Uterus (tissue), 4 donors: Measurements from ENCODE around the gene MCAT. TPM values are rescaled to one million over a fixed set of nuclear protein-coding genes. Genes with fewer than 3 reads are reported as not detected.
A peak's percentile ranks its signal among the peaks of the same experiment; 100 is the strongest.
"Not testable (repeated sequence)": the region's sequence is repeated elsewhere in the genome, so short reads cannot be mapped to it uniquely, and the experiment has no call there.

Source experiments
- DNase-seq, 2 donors: peaks; one replicate each; pipeline ENCODE4 v3.0.0-alpha.2; 2019 to 2020
- H3K27ac ChIP-seq, 2 donors: fragments of 200-600 bp; sonication (generic); 1 replicate in 1 of 2; 2 replicates in 1 of 2; pipeline ENCODE4 v1.5.1; 2016 to 2018
- H3K27me3 ChIP-seq, 2 donors: fragments of 200-600 bp; sonication (generic); one replicate each; pipeline ENCODE4 v1.5.1; 2018 to 2019; ENCODE audit warnings: control low read depth in 1 of 2
- H3K36me3 ChIP-seq, 2 donors: fragments of 200-600 bp; sonication (generic); one replicate each; pipeline ENCODE4 v1.5.1; 2019; ENCODE audit warnings: control low read depth in 1 of 2
- H3K4me1 ChIP-seq, 2 donors: fragments of 200-600 bp; sonication (generic); one replicate each; pipeline ENCODE4 v1.5.1; 2018 to 2019; ENCODE audit warnings: control low read depth in 1 of 2
- H3K4me3 ChIP-seq, 2 donors: fragments of 200-600 bp; sonication (generic); 1 replicate in 1 of 2; 2 replicates in 1 of 2; pipeline ENCODE4 v1.5.1; 2018 to 2019; ENCODE audit warnings: mild to moderate bottlenecking in 1 of 2
- H3K9me3 ChIP-seq, 2 donors: fragments of 200-600 bp; sonication (generic); one replicate each; pipeline ENCODE4 v1.5.1; 2019; ENCODE audit warnings: control low read depth in 1 of 2
- CTCF ChIP-seq, 4 experiments: fragments of 200-600 bp in 2 of 4; fragments of 450-650 bp in 2 of 4; sonication (generic) in 2 of 4; IDR thresholded peaks; one replicate each; pipeline ENCODE4 v1.5.1; 2016 to 2019; ENCODE audit warnings: antibody characterized with exemption in 4 of 4, mild to moderate bottlenecking in 2 of 4, moderate library complexity in 1 of 4
- POLR2A ChIP-seq, 2 donors: fragments of 450-650 bp; IDR thresholded peaks; one replicate each; pipeline ENCODE4 v1.6.1; 2016; ENCODE audit warnings: antibody characterized with exemption in 2 of 2, mild to moderate bottlenecking in 1 of 2, moderate library complexity in 1 of 2
- intact Hi-C: fragments of 100-400 bp; cut with DNase I; formaldehyde crosslinking; loops from one replicate; pipeline ENCODE4 v1.15.1; 2023; ENCODE audit warnings: low total_unique reads
- total RNA-seq, 4 donors: library from RNA; depleted of rRNA in 3 of 4; stranded (reverse); fragments of >200 nt in 3 of 4; gene quantifications; one replicate each; pipeline versions ENCODE4 v1.1.0 to v1.2.4, GENCODE V29; 2014 to 2023
- donor health status: DM: yes; HTN: yes; CAD: no.

The MCAT gene
- total RNA-seq, 4 donors from 2014 or later = 7.6 to 102 (median 17.6) TPM

GRCh38 chr22:43150731-43151206 is 7.6 kb upstream of the MCAT start:
- TF ChIP-seq POLR2A (IDR thresholded peaks at IDR 0.05) (no peak), CTCF (IDR thresholded peaks at IDR 0.05) (no peak)
- peak overlapping the region; percentile 65 to 80 for H3K27ac ChIP-seq
- H3K9me3 ChIP-seq = no peaks in the 10 kb centered on the region
- peaks cover 0 to 8% of the 10 kb centered on the region in 2 donors for H3K4me1 ChIP-seq
- intact Hi-C loops = no loop called here
- no peaks in the 10 kb centered on the region for H3K36me3 ChIP-seq
- DNase-seq = no peak
- no peaks in the 10 kb centered on the region for H3K27me3 ChIP-seq
- H3K4me3 ChIP-seq = peak overlapping the region; percentile 53 to 75

- intact Hi-C loops = no loop called here
- Histone ChIP-seq H3K4me1 (peaks cover 0 to 8% of the 10 kb centered on the region in 2 donors), H3K9me3 (no peaks in the 10 kb centered on the region), H3K27ac (no peak overlapping the region), H3K27me3 (no peaks in the 10 kb centered on the region), H3K36me3 (no peaks in the 10 kb centered on the region), H3K4me3 (no peak overlapping the region)
- no peak for DNase-seq
- TF ChIP-seq POLR2A (IDR thresholded peaks at IDR 0.05) (no peak), CTCF (IDR thresholded peaks at IDR 0.05) (no peak)
Observed at GRCh38 chr22:43148581-43148980, 5.4 kb upstream of the MCAT start.

- Histone ChIP-seq H3K27ac (no peak overlapping the region), H3K36me3 (no peaks in the 10 kb centered on the region), H3K4me3 (no peak overlapping the region), H3K9me3 (no peaks in the 10 kb centered on the region), H3K4me1 (peaks cover 0 to 8% of the 10 kb centered on the region in 2 donors), H3K27me3 (no peaks in the 10 kb centered on the region)
- intact Hi-C loops = no loop called here
- no peak for DNase-seq
- TF ChIP-seq CTCF (IDR thresholded peaks at IDR 0.05) = no peak
- no peak for TF ChIP-seq POLR2A (IDR thresholded peaks at IDR 0.05)
Observed at GRCh38 chr22:43147821-43148220, 4.6 kb upstream of the MCAT start.

GRCh38 chr22:43146332-43146731 is 3.1 kb upstream of the MCAT start:
- DNase-seq, H3K9me3 ChIP-seq, H3K4me1 ChIP-seq, H3K36me3 ChIP-seq, H3K27me3 ChIP-seq, intact Hi-C loops, H3K27ac ChIP-seq, H3K4me3 ChIP-seq: not testable (repeated sequence)

GRCh38 chr22:43145371-43145770 is 2.2 kb upstream of the MCAT start:
- H3K4me1 ChIP-seq, intact Hi-C loops, H3K27ac ChIP-seq, H3K9me3 ChIP-seq, H3K4me3 ChIP-seq, DNase-seq, H3K27me3 ChIP-seq, H3K36me3 ChIP-seq: not testable (repeated sequence)

- intact Hi-C loops = no loop called here
- DNase-seq = no peak
- no peaks in the 10 kb centered on the region for H3K9me3 ChIP-seq
Observed at GRCh38 chr22:43144949-43145348, 1.8 kb upstream of the MCAT start.

More at GRCh38 chr22:43144949-43145348, 1.8 kb upstream of the MCAT start:
- H3K27me3 ChIP-seq = no peaks in the 10 kb centered on the region
- H3K4me3 ChIP-seq = no peak overlapping the region
- H3K36me3 ChIP-seq = no peaks in the 10 kb centered on the region
- TF ChIP-seq CTCF (IDR thresholded peaks at IDR 0.05) = no peak
- TF ChIP-seq POLR2A (IDR thresholded peaks at IDR 0.05) = no peak
- peaks cover 8 to 10% of the 10 kb centered on the region in 2 donors for H3K4me1 ChIP-seq
- H3K27ac ChIP-seq = no peak overlapping the region
